Measurements from ENCODE around the gene EIF3I. TPM values are rescaled to one million over a fixed set of nuclear protein-coding genes. Genes with fewer than 3 reads are reported as not detected.

Gene EIF3I
- total RNA-seq, 6 donors from 2014 or later: 62.9 to 173 (median 109) TPM

- WGBS, 2 donors: 74 to 95% methylated on average over 4 to 5 of the region's 5 CpGs
- Histone ChIP-seq H3K27me3 (no peaks in the 10 kb centered on the region), H3K9me3 (no peaks in the 10 kb centered on the region), H3K27ac (no peak overlapping the region), H3K36me3 (peaks cover 6 to 44% (median 24%) of the 10 kb centered on the region in 4 donors), H3K4me3 (no peak overlapping the region), H3K4me1 (peaks cover 8 to 21% (median 12%) of the 10 kb centered on the region in 4 donors)
- TF ChIP-seq POLR2A (IDR thresholded peaks at IDR 0.05) (no peak), EP300 (IDR thresholded peaks at IDR 0.05) (no peak)
- ATAC-seq (ENCODE audit: low FRiP score in 2 of 2) (no peak), DNase-seq (no peak)
Measured at GRCh38 chr1:32216566-32216965, 5.6 kb upstream of the EIF3I start.

DNA sequence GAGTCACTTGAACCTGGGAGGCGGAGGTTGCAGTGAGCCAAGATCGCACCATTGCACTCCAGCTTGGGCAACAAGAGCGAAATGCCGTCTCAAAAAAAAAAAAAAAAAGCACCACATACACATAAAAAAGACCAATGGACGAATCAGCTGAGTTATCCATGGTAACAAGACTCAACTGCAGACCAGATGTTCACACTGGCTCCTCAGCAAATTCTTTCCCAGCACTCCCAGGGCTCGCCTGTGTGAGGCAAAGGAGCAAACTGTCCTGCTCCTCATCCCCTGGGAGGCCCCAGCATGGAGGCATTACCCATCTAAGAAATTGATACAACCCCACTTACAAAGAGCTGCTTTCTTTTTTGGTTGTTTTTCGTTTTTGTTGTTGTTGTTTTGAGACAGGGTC is 3.2 kb upstream of the EIF3I start:
- no peaks in the 10 kb centered on the region for H3K9me3 ChIP-seq
- H3K4me1 ChIP-seq: peaks cover 19 to 38% (median 27%) of the 10 kb centered on the region in 4 donors
- TF ChIP-seq POLR2AphosphoS5 (IDR thresholded peaks at IDR 0.05) (no peak), POLR2A (IDR thresholded peaks at IDR 0.05) (no peak), EP300 (IDR thresholded peaks at IDR 0.05) (no peak), CTCF (IDR thresholded peaks at IDR 0.05) (no peak)
- no peak overlapping the region for H3K27ac ChIP-seq
- WGBS, 2 donors: 83 to 85% methylated on average over 7 of the region's 7 CpGs
- no peaks in the 10 kb centered on the region for H3K27me3 ChIP-seq
- peaks cover 6 to 45% (median 26%) of the 10 kb centered on the region in 4 donors for H3K36me3 ChIP-seq
- no peak for ATAC-seq (ENCODE audit: low FRiP score in 2 of 2)
- no peak for DNase-seq
- H3K4me3 ChIP-seq: no peak overlapping the region

- H3K27ac ChIP-seq: peak overlapping the region; percentile 89 to 97 (median 92)
- no peak for TF ChIP-seq POLR2AphosphoS5 (IDR thresholded peaks at IDR 0.05)
- TF ChIP-seq EP300 (IDR thresholded peaks at IDR 0.05): no peak
- TF ChIP-seq POLR2A (IDR thresholded peaks at IDR 0.05): no peak
- no peak for TF ChIP-seq CTCF (IDR thresholded peaks at IDR 0.05)
- ATAC-seq (ENCODE audit: low FRiP score in 2 of 2) (no peak), DNase-seq (no peak)
- H3K4me3 ChIP-seq: peak overlapping the region in 3 of 4 donors; percentile 85 to 93 (median 90)
- H3K4me1 ChIP-seq: peaks cover 19 to 33% (median 29%) of the 10 kb centered on the region in 4 donors
- WGBS, 2 donors: 89 to 91% methylated on average over 3 to 4 of the region's 4 CpGs
- H3K36me3 ChIP-seq: peaks cover 15 to 51% (median 34%) of the 10 kb centered on the region in 4 donors
- no peaks in the 10 kb centered on the region for H3K9me3 ChIP-seq
- no peaks in the 10 kb centered on the region for H3K27me3 ChIP-seq
Measured at GRCh38 chr1:32220746-32221580, 1.2 kb upstream of the EIF3I start.

DNA sequence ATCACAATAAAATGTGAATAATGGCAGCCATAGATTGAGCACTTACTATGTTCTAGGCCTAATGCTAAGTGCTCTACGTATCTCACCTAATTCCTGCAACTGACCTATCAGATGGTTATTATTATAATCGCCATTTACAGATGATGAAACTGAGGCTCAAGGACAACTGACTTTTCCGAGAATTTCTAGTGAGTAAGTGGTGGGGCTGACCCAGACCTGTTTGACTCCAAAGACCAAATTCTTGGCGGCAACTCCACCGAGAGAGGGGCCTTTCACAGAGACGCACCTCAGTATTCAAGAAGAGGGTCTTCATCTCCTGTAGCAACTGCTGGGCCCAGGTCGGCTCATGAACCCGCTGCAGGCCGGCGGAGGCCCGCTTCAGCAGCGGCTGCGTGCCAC is 627 bp upstream of the EIF3I start:
- WGBS, 2 donors: 9 to 15% methylated on average over 13 of the region's 13 CpGs
- ATAC-seq (ENCODE audit: low FRiP score in 2 of 2): no peak
- DNase-seq: no peak
- TF ChIP-seq CTCF (IDR thresholded peaks at IDR 0.05) (no peak), EP300 (IDR thresholded peaks at IDR 0.05) (no peak), POLR2A (IDR thresholded peaks at IDR 0.05) (no peak), POLR2AphosphoS5 (IDR thresholded peaks at IDR 0.05) (no peak)
- no peaks in the 10 kb centered on the region for H3K9me3 ChIP-seq
- peak overlapping the region; percentile 83 to 93 (median 88) for H3K4me3 ChIP-seq
- peak overlapping the region; percentile 89 to 97 (median 92) for H3K27ac ChIP-seq
- peaks cover 13 to 51% (median 35%) of the 10 kb centered on the region in 4 donors for H3K36me3 ChIP-seq
- H3K4me1 ChIP-seq: peaks cover 19 to 33% (median 29%) of the 10 kb centered on the region in 4 donors
- H3K27me3 ChIP-seq: no peaks in the 10 kb centered on the region

- Histone ChIP-seq H3K36me3 (peaks cover 13 to 60% (median 48%) of the 10 kb centered on the region in 4 donors), H3K27ac (peak overlapping the region; percentile 89 to 97 (median 92)), H3K4me1 (peaks cover 19 to 33% (median 29%) of the 10 kb centered on the region in 4 donors), H3K27me3 (no peaks in the 10 kb centered on the region), H3K9me3 (no peaks in the 10 kb centered on the region), H3K4me3 (peak overlapping the region in 1 of 4 donors; percentile 93)
- ATAC-seq (ENCODE audit: low FRiP score in 2 of 2) (no peak), DNase-seq (no peak)
- no peak for TF ChIP-seq POLR2AphosphoS5 (IDR thresholded peaks at IDR 0.05)
- TF ChIP-seq EP300 (IDR thresholded peaks at IDR 0.05): no peak
- no peak for TF ChIP-seq POLR2A (IDR thresholded peaks at IDR 0.05)
- no peak for TF ChIP-seq CTCF (IDR thresholded peaks at IDR 0.05)
- 73 to 91% methylated on average over 3 of the region's 3 CpGs for WGBS, 2 donors
Measured at GRCh38 chr1:32223683-32224082, 1.5 kb downstream of the EIF3I start.

Measured in upper lobe of left lung (tissue), 6 donors.